K562 (cell line): Measurements from ENCODE around the gene FAM177B. TPM values are rescaled to one million over a fixed set of nuclear protein-coding genes. Genes with fewer than 3 reads are reported as not detected.

ENCODE experiments used
- CREB5 ChIP-seq: fragments of 250-450 bp; sonication (Bioruptor Pico); IDR thresholded peaks from 2 replicates; pipeline ENCODE4 v1.5.0; 2020; ENCODE audit warnings: mild to moderate bottlenecking
- CSDE1 ChIP-seq, 2 experiments: fragments of 450-650 bp; IDR thresholded peaks; 2 replicates each; pipeline ENCODE4 v1.6.1; 2016; ENCODE audit warnings: mild to moderate bottlenecking in 1 of 2
- FOXK2 ChIP-seq, 2 experiments: fragments of 450-650 bp; IDR thresholded peaks in 1 of 2; conservative IDR thresholded peaks in 1 of 2; 2 replicates each; pipeline ENCODE4 v1.6.1; 2016; ENCODE audit warnings: low read depth in 2 of 2, mild to moderate bottlenecking in 1 of 2
- GATAD2B ChIP-seq: fragments of 450-650 bp; IDR thresholded peaks from 2 replicates; pipeline ENCODE4 v1.6.1; 2017; ENCODE audit warnings: mild to moderate bottlenecking, borderline replicate concordance
- MCM7 ChIP-seq, 2 experiments: fragments of 450-650 bp; IDR thresholded peaks; 2 replicates each; pipeline ENCODE4 v1.6.1; 2016 to 2018
- PBX2 ChIP-seq, 2 experiments: IDR thresholded peaks in 1 of 2; conservative IDR thresholded peaks in 1 of 2; 2 replicates each; pipeline ENCODE4 v1.6.1; 2016; ENCODE audit warnings: low read depth in 2 of 2, mild to moderate bottlenecking in 1 of 2, missing compliant biosample characterization in 1 of 2, missing genetic modification characterization in 1 of 2, moderate library complexity in 1 of 2
- PTRF ChIP-seq: fragments of 450-650 bp; IDR thresholded peaks from 2 replicates; pipeline ENCODE4 v1.6.1; 2016; ENCODE audit warnings: mild to moderate bottlenecking, missing genetic modification characterization, missing compliant biosample characterization
- RBBP5 ChIP-seq: fragments of 200-600 bp; sonication (generic); IDR thresholded peaks from 2 replicates; pipeline ENCODE4 v1.6.1; 2012; ENCODE audit warnings: borderline replicate concordance, mild to moderate bottlenecking, low read length, control low read depth, inconsistent platforms; ENCODE audit not compliant: insufficient read depth, poor library complexity, severe bottlenecking
- SPI1 ChIP-seq: IDR thresholded peaks from 2 replicates; pipeline ENCODE4 v1.6.1; 2011; ENCODE audit warnings: low read depth, low read length, control low read depth, borderline replicate concordance
- TRIM24 ChIP-seq, 2 experiments: fragments of 450-650 bp; IDR thresholded peaks; 2 replicates each; pipeline ENCODE4 v1.6.1; 2016
- ZBTB43 ChIP-seq: sonication (generic); formaldehyde crosslinking; IDR thresholded peaks from 2 replicates; pipeline ENCODE4 v1.8.0; 2023; ENCODE audit warnings: mild to moderate bottlenecking, missing genetic modification reagents
- ZMIZ1 ChIP-seq, 2 experiments: fragments of 150-350 bp in 1 of 2; IDR thresholded peaks; 2 replicates each; pipeline ENCODE4 v1.6.1; 2012 to 2016; ENCODE audit warnings: low read depth in 2 of 2, low read length in 2 of 2, mild to moderate bottlenecking in 1 of 2, moderate library complexity in 1 of 2
- ZNF395 ChIP-seq: fragments of 200-800 bp; sonication (Bioruptor generic); IDR thresholded peaks from 2 replicates; pipeline ENCODE4 v1.6.1; 2017; ENCODE audit warnings: missing genetic modification characterization, missing compliant biosample characterization
- ZNF41 ChIP-seq: fragments of 250-450 bp; sonication (Bioruptor Pico); conservative IDR thresholded peaks from 2 replicates; pipeline ENCODE4 v1.4.0; 2020; ENCODE audit warnings: mild to moderate bottlenecking
- ZNF79 ChIP-seq: fragments of 250-450 bp; sonication (Bioruptor Pico); IDR thresholded peaks from 2 replicates; pipeline ENCODE4 v1.4.0; 2020; ENCODE audit warnings: low read depth, mild to moderate bottlenecking, moderate library complexity
- polyA plus RNA-seq, 8 experiments: library from polyadenylated mRNA; depleted of rRNA in 4 of 8; stranded (reverse) in 5 of 8; unstranded in 3 of 8; fragments of >200 nt; fragmentation: Nextera tagmentation in 2 of 8; fragmentation: Illumina TruSeq in 1 of 8; extraction: Ambion mirVana in 2 of 8; extraction: Trizol in 1 of 8; gene quantifications; 2 replicates each; pipeline versions ENCODE4 v1.2.1 to v1.2.3, GENCODE V29; 2011 to 2014; ENCODE audit warnings: inconsistent platforms in 1 of 8, missing spikeins in 1 of 8
- total RNA-seq, 7 experiments: library from RNA; depleted of rRNA in 6 of 7; stranded (reverse); fragments of >200 nt in 6 of 7; fragmentation: Illumina TruSeq in 2 of 7; extraction: Trizol in 2 of 7; gene quantifications; 2 replicates each; pipeline versions ENCODE4 v1.2.1 to v1.2.3, GENCODE V29; 2011 to 2021; ENCODE audit warnings: low replicate concordance in 1 of 7

FAM177B gene
- total and polyA plus RNA-seq, 9 of the 15 experiments (the other 6 are each of a cell fraction or from before 2014, with no cell fraction given), result not detected

GRCh38 chr1:222711319-222712252 lies 25.4 kb upstream of the FAM177B start (continued):
- no peak for TF ChIP-seq CREB5 (CRISPR knock-in tag)
- TF ChIP-seq ZMIZ1 (IDR thresholded peaks at IDR 0.05; ENCODE audit: low read depth in 2 of 2, low read length in 2 of 2), result peak in 1 of 2 experiments; percentile 80; a peak in 2 of 4 replicates
- peak; percentile 61 for TF ChIP-seq RBBP5
- TF ChIP-seq FOXK2 (conservative IDR thresholded peaks at IDR 0.05 in 1 of 2, IDR thresholded peaks at IDR 0.05 in 1 of 2; ENCODE audit: low read depth in 2 of 2), result peak; percentile 41 to 51; a peak in 2 of 4 replicates
- TF ChIP-seq PBX2 (CRISPR knock-in tag; IDR thresholded peaks at IDR 0.05; ENCODE audit: low read depth), result no peak
- peak; percentile 71 for TF ChIP-seq PBX2 (tag; conservative IDR thresholded peaks at IDR 0.05; ENCODE audit: low read depth)
- TF ChIP-seq ZBTB43 (CRISPR knock-in tag), result no peak
- no peak for TF ChIP-seq GATAD2B
- TF ChIP-seq SPI1, result no peak
- no peak for TF ChIP-seq ZNF395 (CRISPR knock-in tag)
- no peak for TF ChIP-seq PTRF (tag)
- TF ChIP-seq ZNF41 (CRISPR knock-in tag), result peak; percentile 99
- TF ChIP-seq MCM7 (IDR thresholded peaks at IDR 0.05), result no peak
- no peak; a peak in 1 of 4 replicates for TF ChIP-seq CSDE1 (IDR thresholded peaks at IDR 0.05)
- no peak for TF ChIP-seq TRIM24 (IDR thresholded peaks at IDR 0.05)
- no peak for TF ChIP-seq ZNF79 (CRISPR knock-in tag)
